ENCODE data around the gene PSMD2.
"Not testable (repeated sequence)": the region's sequence is repeated elsewhere in the genome, so short reads cannot be mapped to it uniquely, and the experiment has no call there.

The PSMD2 gene

GRCh38 chr3:184298759-184299487 lies at the start of gene PSMD2:
PSMD2 (plus strand) TSS chr3:184299241; CDS start chr3:184299267, 26 bp downstream.
- peak; percentile 95 for DNase-seq (ENCODE audit: low spot score)

- DNase-seq (ENCODE audit: low spot score), result peak; percentile 93
Observed at GRCh38 chr3:184249412-184250166, 49.5 kb upstream of the PSMD2 start, which contains the start of gene EEF1AKMT4. EEF1AKMT4 (plus strand) TSS chr3:184249672; CDS start chr3:184249695, 23 bp downstream.

- DNase-seq (ENCODE audit: low spot score), result peak; percentile 76
Observed at GRCh38 chr3:184250167-184250828, 48.7 kb upstream of the PSMD2 start.

GRCh38 chr3:184255291-184256039 lies 43.6 kb upstream of the PSMD2 start:
- DNase-seq (ENCODE audit: low spot score), result no peak

GRCh38 chr3:184257083-184257915 lies 41.7 kb upstream of the PSMD2 start:
- DNase-seq (ENCODE audit: low spot score), result no peak

DNA sequence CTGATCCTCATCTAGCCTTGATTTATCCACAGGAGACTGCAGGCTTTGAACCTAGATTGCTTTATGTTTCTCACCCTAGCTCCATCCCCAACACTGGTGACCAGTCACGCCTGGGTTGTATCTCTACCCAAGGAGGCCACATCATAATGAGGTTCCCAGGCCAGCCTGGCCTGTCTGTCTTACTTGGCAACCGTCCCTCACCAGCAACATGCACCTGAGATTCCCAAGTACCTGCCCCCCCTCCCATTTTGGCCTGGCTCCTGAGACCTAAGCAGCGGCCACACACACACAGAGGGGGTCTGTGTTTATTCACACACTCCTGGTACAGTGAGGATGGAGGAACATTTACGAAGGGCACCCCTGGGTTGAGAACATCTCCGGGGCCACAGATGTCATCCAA lies 40.1 kb upstream of the PSMD2 start:
- DNase-seq (ENCODE audit: low spot score), result no peak

DNA sequence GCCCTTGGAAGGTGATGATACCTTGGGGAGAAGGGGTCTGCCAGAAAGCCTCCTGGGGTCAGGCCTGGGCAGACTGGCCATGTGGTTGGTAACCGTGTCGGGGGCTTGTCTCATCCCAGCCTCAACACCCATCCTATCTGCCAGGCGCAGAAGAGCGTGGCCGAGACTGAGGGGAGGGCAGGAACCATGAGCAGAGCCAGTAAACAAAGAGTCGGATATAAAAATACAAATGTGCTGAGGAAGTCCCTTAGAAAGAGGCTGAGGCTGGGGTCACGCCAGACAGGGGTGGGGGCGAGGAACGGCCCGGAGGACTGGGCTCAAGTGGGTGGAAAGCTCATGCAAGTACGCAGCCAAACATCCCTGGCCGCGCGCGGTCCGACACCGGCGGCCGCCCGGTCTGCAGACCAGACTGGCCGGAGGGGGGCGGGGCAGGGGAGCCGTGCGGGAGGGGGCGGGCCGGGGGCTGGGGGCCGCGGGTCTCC lies 39.6 kb upstream of the PSMD2 start:
- no peak for DNase-seq (ENCODE audit: low spot score)

DNA sequence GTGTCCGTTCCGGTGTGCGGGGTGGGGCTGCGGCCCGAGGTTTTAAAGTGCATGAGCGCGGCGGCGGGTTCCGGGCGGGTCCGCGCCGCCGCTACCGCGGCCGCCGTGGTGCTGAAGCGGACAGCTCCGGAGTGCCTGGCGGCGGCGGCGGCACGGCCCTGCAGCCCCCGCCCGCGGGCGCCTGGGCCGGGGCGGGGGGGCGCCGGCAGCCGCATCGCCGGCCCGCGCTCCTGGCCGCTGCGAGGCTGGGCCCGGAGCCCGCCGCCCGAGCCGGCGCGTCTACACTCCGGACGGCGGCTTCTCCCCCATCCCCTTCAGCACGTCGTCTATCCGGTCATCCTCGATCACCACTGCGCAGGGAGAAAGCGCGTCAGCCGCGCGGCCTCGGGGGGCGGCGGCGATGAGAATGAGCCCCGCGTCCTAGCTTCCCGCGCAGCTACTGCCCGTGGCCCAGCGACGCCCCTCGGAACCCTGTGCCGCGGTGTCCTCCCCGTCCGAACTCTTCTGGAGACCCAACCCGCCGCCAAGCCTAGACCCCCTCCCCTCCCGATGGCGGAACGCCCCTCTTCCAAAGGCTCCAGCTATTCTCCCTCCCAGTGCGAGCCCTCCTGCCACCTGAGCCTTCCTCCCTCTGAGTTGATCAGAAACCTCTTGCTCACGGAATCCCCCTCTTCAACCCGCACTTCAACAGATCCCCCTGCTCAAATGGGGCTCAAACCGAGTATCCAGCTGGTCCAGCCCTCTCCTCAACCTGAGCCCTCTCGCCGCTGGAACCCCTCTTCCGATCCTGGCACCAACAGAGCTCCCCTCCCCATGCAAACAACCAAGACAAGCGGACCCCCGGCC lies 38.9 kb upstream of the PSMD2 start:
- DNase-seq (ENCODE audit: low spot score), result peak; percentile 55

DNA sequence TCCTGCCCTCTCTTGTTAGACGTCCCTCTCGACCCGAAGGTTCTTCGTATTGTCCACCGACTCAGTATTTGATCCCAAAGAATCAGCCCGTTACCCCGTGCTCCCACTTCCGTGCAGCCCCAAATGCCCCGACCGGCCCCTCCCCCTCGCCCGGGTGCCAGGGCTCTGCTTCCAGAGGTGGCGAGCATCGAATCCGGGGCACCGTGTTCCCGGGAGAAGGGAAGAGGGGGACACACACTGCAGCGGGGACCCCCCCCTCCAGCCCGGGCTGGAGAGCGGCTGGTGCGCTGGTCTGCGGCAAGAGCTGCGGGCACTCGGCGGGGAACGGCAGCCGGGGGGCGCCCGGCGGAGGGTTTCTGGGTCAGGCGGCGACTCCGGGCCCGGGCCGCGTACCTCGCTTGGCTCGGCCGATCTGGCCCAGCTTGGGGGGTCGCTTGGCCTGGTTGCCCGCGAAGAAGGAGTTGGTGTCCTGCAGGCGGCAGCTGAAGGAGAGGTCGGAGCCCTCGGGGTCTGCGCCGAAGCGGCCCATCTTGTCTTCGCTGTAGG lies 38.2 kb upstream of the PSMD2 start:
- no peak for DNase-seq (ENCODE audit: low spot score)

DNA sequence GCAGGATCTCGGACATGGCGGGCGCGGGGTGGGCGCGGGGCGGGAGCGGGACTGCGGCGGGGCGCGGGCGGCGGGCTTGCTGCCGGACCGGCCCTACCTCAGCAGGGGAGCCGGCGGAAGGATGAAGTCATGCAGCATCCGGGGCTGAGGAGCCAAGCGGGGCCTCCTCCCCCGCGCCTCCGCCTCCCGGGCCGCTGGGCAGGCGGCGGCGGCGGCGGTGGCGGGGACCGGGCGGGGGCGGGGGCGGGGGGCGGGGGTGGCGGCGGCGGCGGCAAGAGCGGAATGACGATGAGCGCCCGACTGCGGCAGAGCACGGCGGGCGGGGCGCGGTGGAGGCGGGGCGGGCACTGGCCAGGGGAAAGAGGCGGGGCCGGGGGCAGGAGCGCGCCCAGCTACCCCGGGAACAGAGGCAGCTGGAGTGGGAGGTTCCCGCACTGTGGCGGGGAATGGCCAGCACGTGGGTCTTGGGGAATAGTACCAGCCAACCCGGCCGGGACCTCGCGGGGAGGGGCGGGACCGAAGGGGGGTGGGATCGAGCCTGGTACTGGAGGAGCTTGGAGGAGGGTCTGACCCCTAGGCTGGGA lies 37.7 kb upstream of the PSMD2 start, which contains the start of gene CAMK2N2:
TSS of gene CAMK2N2 (minus strand) at position 284 of the 584 bp plus-strand sequence. CDS start at position 16, 268 bp downstream.
- peak; percentile 38 for DNase-seq (ENCODE audit: low spot score)

GRCh38 chr3:184261854-184262763 lies 36.9 kb upstream of the PSMD2 start:
- DNase-seq (ENCODE audit: low spot score), result no peak

DNA sequence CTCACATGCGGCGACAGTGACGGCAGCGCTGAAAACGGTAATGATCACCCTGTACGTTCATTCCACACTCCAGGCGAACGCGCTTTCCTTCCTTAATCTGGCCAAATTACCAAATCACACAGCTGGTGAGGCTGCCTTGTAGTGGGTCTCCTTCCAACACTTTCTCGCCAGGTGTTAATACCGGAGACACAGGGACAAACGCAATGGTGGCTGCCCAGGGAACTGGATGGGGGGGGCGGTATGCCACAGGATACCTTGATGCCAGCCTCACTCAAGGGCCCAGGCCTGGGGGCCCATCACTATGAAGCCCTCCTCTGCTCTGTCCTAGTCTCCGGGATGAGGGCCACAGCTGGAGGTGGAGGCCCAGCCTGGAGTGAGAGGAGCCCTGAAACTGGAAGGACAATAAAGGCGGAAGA lies 36.3 kb upstream of the PSMD2 start:
- DNase-seq (ENCODE audit: low spot score), result no peak

- not testable (repeated sequence) for DNase-seq (ENCODE audit: low spot score)
Observed at GRCh38 chr3:184267249-184267648, 31.8 kb upstream of the PSMD2 start.

DNA sequence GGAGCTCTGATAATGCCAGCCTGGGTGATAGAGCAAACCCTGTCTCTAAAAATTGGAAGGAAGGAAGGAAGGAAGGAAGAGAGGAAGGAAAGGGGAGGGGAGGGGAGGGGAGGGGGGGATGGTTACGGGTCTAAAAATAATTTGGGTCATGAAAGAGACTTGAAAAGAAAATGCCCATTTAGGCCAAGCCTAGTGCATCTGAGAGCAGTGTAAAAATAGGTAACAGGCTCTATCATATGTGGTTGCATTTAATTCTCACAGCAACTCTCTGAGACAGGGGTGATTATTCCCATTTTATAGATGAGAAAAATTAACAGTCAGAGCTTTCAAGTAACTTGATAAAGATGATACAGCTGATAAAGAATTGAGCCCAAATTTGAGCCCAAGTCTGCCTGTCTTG lies 26.8 kb upstream of the PSMD2 start:
- DNase-seq (ENCODE audit: low spot score), result no peak

DNA sequence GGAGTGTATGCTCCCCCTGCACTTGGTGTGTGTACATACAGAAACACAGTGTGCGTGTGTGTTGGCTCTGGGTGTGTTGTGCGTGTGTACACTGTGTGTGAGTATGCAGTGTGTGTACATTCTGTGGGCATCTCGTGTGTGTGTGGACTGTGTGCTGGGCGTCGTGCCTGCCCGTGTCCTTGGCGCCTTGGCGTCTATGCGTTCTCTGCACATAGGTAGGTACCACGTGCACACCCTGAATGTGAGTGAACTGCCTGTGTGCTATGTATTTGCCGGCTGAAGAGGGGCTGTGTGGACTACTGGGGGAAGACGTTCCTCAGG lies 23.7 kb upstream of the PSMD2 start:
- no peak for DNase-seq (ENCODE audit: low spot score)

DNA sequence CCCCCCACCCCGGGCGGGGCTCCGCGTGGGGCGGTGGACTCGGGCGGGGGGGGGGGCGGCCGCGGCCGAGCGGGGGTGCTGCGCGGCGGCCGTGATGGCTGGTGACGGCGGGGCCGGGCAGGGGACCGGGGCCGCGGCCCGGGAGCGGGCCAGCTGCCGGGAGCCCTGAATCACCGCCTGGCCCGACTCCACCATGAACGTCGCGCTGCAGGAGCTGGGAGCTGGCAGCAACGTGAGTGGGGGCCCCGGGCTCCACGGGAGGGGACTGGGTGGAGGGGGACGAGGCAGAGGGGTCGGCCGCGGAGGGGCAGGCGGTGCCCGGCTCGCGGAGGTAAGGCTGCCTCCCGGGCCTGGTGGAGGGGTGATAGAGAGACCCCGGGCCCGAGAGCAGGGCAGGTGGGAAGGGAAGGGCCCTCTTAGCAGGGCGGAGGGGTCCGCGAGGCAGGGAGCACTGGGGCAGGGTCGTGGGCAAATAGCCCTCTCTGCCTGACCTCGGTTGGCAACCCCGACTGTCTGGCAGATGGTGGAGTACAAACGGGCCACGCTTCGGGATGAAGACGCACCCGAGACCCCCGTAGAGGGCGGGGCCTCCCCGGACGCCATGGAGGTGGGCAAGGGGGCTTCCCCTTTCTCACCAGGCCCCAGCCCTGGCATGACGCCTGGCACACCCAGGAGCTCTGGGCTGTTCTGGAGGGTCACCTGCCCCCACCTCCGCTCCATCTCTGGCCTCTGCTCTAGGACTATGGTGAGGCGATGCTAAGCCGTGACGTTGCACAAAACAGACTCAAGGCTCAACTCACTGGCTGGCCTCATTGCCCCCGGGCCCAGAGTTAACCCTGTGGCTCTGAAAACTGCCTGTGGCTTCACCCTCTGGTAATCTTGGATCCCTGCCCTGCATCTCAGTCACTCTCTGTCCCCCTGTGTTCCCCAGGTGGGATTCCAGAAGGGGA lies 22.8 kb upstream of the PSMD2 start, which contains the start of gene ECE2:
TSS of gene ECE2 (plus strand) at position 62 of the 950 bp plus-strand sequence. CDS start at position 194, 132 bp downstream.
- no peak for DNase-seq (ENCODE audit: low spot score)

DNA sequence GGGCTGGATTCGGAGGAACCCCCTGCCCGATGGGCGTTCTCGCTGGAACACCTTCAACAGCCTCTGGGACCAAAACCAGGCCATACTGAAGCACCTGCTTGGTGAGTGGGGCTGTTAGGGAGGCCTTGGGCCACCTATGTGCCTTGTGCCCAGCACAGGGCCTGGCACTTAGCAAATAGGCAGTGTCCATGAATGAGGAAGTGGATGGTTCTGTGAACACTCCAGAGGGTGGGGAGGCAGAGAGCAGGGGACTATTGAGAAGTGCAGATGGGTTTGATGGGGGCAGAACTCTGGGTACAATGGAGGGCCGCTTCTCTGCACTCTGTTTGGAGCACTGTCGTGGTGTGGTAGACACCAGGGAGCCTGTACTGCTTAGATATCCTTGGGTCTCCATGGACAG lies 21.7 kb upstream of the PSMD2 start:
- DNase-seq (ENCODE audit: low spot score), result no peak

All from globus pallidus (tissue), 1 donor.